Dendritic cell treated with granulocyte-macrophage colony-stimulating factor and Interleukin-4, amounts not matched to agents 40 ng/mL and 50 ng/mL, for 4 days (primary cell): ENCODE results near the gene NBPF26.
"Not testable (repeated sequence)": the region's sequence is repeated elsewhere in the genome, so short reads cannot be mapped to it uniquely, and the experiment has no call there.

Experiments
- H3K27ac Mint-ChIP-seq: one replicate; pipeline ENCODE4 v1.8.0; 2022; ENCODE audit warnings: mild to moderate bottlenecking, mixed read lengths
- H3K27me3 Mint-ChIP-seq: one replicate; pipeline ENCODE4 v1.8.0; 2022; ENCODE audit warnings: mild to moderate bottlenecking, mixed read lengths
- H3K36me3 Mint-ChIP-seq: one replicate; pipeline ENCODE4 v1.8.0; 2022; ENCODE audit warnings: low read depth, mixed read lengths
- H3K4me1 Mint-ChIP-seq: one replicate; pipeline ENCODE4 v1.8.0; 2022; ENCODE audit warnings: low read depth, mixed read lengths
- H3K4me3 Mint-ChIP-seq: one replicate; pipeline ENCODE4 v1.8.0; 2022; ENCODE audit warnings: mild to moderate bottlenecking, moderate library complexity, mixed read lengths
- H3K9me3 Mint-ChIP-seq: one replicate; pipeline ENCODE4 v1.8.0; 2022; ENCODE audit warnings: mixed read lengths
- intact Hi-C: fragments of 100-400 bp; cut with micrococcal nuclease; formaldehyde crosslinking; loops from one replicate; pipeline ENCODE4 v1.15.0; 2022

NBPF26 gene

DNA sequence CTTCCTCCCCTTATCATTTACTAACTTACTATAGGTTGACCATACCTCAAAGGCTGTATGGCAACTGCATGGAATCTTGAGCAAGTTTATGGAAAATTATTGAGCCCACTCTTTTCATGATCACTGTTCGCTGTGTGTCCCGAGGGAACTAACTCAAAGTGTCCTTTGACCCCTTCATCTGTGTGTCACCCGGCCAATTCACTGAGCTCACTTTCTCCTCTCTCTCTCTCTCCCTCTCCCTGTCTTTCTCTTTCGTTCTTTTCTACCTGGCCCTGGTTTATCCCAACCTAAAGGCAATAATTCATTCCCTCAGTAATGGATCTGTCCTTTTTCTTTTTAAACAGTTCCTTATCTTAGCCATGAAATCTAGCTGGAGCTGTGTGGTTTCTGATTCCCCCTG lies 102.9 kb downstream of the NBPF26 start:
- H3K27me3 Mint-ChIP-seq, H3K9me3 Mint-ChIP-seq, H3K4me3 Mint-ChIP-seq, H3K36me3 Mint-ChIP-seq, intact Hi-C loops, H3K4me1 Mint-ChIP-seq, H3K27ac Mint-ChIP-seq: not testable (repeated sequence)

DNA sequence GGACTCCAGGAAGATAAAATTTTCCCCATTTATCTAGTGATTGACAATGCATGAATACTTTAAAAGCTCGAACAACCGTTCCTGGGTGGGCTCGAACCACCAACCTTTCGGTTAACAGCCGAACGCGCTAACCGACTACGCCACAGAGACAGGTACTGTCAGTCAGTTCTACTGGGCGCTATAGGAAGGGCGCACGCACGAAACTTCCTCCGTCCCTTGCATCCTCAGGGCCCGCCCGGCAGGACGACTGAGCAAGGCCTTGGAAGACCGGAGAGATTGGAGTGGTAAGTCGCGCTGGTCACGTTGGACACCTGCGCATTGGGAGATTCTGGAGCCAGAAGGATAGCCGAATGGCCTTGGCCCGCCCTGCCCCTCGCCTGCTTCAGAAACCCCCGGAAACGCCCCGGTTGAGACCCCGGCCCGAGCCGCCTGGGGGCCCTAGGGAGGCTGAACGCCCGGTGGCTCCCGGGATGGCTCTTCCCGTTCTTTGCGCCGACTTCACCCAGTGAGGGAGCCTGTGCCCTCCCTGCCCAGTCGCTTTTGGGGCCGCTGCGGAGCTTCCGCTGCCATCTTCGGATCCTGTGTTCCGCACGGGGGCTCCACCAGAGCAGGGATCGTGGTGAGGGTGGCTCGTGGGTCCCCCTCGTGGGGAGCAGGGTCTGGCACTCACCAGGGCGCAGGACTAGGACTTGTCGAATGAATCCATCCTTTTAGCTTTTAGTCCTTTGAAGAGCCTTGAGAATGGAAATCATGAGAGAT lies 120.6 kb downstream of the NBPF26 start:
- H3K36me3 Mint-ChIP-seq, H3K4me1 Mint-ChIP-seq, intact Hi-C loops, H3K27me3 Mint-ChIP-seq, H3K9me3 Mint-ChIP-seq, H3K27ac Mint-ChIP-seq: not testable (repeated sequence)
- H3K4me3 Mint-ChIP-seq: peak overlapping the region; percentile 60

DNA sequence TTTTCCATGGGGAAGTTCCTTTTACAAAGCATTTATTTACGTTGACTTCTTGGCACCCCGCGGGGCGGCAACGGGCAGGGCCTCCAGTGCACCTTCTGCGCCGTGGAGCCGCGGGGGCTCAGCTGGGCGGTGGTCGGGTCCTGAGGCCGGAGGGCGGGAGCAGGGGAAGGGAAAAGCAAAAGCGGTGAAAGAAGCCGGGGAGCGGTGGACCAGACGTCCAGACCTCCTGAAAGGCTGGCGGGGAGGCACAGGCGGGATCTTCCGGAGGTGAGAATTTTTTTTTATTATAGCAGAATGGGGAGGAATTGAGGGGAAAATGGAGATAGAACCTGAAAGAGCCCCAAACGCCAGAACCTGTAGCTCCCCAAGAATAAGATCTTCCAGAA lies 121.2 kb downstream of the NBPF26 start:
- H3K36me3 Mint-ChIP-seq, H3K27me3 Mint-ChIP-seq, H3K9me3 Mint-ChIP-seq, H3K27ac Mint-ChIP-seq, intact Hi-C loops, H3K4me1 Mint-ChIP-seq: not testable (repeated sequence)
- H3K4me3 Mint-ChIP-seq: peak overlapping the region; percentile 60

DNA sequence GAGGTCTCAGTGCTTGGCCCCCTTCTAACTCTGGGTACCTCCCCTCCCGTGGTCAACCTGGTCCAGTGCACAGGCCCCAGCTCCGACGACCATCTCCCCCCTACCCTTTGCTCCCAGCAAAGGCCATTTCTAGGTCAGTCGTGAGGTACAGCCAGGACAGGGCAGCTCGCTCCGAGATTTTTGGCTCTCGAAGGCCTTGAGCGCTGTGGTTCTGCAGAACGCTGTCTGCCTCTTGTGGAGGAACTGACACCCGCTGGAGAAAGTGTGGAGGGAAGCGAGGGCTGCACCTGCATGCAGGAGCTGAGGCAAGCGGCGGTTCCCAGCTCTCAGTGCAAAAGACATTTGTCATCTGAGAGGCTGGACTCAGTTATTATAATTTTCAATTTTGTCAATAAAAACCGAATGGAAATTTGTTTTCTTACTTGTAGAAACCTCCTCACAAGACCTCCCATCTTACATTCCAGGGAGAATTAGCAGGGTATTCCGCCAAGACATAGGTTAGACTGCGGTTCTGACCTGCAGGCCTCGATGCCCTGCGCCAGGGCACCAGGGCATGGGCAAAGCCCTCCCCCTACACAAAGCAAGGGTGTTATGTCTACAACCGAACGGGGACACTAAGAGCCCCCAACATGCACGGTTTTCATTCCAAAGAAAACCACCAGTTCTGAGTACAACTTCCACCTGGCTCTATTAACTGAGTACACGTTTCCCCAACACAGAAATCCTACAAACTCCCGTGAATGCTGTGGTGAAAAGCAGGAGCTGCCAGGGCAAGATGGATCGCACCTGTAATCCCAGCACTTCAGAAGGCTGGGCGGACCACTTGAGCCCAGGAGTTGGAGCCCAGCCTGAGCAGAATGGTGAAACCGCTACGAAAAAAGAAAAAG lies 125.9 kb downstream of the NBPF26 start:
- H3K4me3 Mint-ChIP-seq: peak overlapping the region; percentile 71
- H3K27ac Mint-ChIP-seq: peak overlapping the region; percentile 92
- H3K9me3 Mint-ChIP-seq, intact Hi-C loops, H3K27me3 Mint-ChIP-seq, H3K36me3 Mint-ChIP-seq, H3K4me1 Mint-ChIP-seq: not testable (repeated sequence)

DNA sequence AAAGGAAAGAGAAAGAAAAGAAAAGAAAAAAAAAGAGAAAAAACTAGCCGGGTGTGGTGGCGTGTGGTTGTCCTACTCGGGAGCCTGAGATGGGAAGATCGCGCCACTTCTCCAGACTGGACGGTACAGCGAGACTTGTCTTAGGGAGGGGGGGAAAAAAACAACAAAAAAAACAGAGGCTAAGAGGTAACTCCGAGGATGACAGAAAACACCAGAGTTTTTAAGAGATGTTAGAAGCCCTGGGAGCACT lies 126.5 kb downstream of the NBPF26 start:
- H3K27me3 Mint-ChIP-seq, H3K36me3 Mint-ChIP-seq, intact Hi-C loops: not testable (repeated sequence)

DNA sequence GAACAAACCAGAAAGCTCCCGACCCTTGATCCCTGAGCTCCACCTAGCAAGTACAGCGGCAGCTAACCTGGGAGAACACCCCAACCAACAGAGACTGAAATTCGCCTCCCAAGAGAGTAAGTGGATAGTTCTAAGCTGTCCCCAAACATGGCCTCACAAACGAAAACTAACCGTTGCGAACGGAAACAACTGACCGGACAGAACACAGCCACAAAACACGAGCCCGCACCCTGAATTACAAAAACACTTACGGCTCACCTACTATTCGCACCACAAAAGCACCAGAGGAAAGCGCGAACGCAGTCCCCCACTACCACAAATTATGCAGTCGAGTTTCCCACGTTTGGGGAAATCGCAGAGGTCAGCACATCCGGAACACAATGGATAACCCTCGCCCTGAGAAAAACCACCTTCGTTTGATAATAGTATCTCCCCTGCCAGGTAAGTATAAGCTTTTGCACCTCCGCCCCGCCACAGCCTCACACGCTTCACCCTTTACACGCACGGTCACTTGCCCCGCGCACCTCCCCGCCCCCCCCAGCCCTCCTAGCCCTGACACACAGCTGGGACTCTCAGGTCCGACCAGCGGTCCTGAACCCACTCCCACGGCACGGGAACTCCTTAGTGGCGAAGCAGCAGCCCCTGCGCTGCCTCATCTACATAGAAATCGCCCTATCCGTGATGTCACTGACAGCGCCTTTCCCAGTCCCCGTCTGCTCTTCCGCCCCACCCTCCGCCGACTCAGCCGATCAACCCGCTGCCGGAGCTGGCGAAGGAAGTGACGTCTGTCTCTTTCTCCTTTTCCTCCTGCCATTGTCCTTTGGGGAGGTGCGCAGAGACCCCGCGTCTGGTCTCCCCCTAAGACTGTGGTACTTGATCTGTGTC lies 127.0 kb downstream of the NBPF26 start:
- H3K27ac Mint-ChIP-seq: peak overlapping the region; percentile 92
- H3K36me3 Mint-ChIP-seq, H3K4me1 Mint-ChIP-seq, H3K27me3 Mint-ChIP-seq, H3K9me3 Mint-ChIP-seq, intact Hi-C loops: not testable (repeated sequence)
- peak overlapping the region; percentile 71 for H3K4me3 Mint-ChIP-seq

More for the DNA sequence above, 126.5 kb downstream of the NBPF26 start:
- Mint-ChIP-seq H3K27ac (peak overlapping the region; percentile 92), H3K4me3 (peak overlapping the region; percentile 71)
- H3K4me1 Mint-ChIP-seq, H3K9me3 Mint-ChIP-seq: not testable (repeated sequence)

DNA sequence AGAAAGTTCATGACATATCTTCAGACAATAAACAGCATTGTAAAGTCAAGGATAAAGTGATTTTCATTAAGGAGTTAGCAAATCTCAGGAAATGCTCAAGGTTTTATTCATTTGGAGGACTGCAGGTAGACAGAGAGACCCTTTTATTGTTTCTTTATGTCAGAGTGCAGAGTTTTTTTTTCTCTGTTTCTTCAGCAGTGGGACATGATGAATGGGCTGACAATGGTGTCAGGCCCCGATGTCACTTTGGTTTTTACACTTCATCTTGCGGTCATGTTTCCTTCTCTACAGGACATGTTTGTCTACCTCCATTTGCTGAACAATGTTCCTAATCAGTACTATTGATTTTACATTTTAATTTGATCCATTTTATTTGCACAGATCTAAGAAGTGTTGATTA lies 134.4 kb downstream of the NBPF26 start:
- intact Hi-C loops, H3K9me3 Mint-ChIP-seq, H3K4me3 Mint-ChIP-seq, H3K36me3 Mint-ChIP-seq, H3K27me3 Mint-ChIP-seq, H3K27ac Mint-ChIP-seq, H3K4me1 Mint-ChIP-seq: not testable (repeated sequence)

DNA sequence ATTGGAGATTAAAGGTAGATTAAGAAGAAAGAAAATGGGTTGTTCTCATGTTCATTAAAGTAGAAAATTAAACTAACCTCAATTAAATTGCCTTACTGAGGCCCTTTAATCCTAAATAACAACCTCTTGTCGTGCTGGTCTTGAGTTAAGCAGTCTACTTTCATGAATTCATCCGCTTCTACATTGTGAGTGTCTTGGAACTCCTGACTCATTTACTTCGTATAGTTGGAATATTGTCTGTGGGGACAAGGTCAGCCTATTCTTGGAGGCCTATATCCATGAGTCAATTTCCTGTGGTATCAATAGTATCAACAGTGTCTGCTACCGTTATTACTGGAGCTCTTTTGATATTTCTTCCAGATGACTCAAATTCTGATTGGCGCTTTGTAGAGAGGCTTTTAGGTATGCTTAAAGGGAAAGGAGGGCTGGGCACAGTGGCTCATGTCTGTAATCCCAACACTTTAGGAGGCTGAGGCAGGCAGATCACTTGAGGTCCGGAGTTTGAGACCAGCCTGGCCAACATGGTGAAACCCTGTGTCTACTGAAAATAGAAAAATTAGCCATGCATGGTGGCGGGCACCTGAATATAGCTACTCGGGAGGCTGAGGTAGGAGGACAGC lies 136.0 kb downstream of the NBPF26 start:
- H3K4me3 Mint-ChIP-seq, H3K27me3 Mint-ChIP-seq, H3K9me3 Mint-ChIP-seq, H3K36me3 Mint-ChIP-seq, intact Hi-C loops, H3K27ac Mint-ChIP-seq, H3K4me1 Mint-ChIP-seq: not testable (repeated sequence)

DNA sequence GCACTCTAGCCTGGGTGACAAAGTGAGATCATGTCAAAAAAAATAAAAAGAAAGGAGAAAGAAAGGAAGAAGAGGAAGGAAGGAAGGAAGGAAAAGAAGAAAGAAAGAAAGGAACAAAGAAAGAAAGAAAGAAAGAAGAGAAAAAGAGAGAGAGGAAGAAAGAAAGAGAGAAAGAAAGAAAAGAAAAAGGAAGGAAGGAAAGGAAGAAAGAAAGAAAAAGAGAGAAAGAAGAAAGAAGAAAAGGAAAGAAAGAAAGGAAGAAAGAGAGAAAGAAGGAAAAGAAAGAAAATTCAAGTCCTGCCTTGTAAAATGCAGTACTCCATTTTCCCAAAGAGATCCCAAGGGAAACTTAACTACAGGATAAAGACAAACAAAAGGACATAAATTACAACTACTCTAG lies 154.5 kb downstream of the NBPF26 start:
- H3K4me1 Mint-ChIP-seq, H3K27me3 Mint-ChIP-seq, H3K27ac Mint-ChIP-seq, H3K36me3 Mint-ChIP-seq, H3K9me3 Mint-ChIP-seq, H3K4me3 Mint-ChIP-seq, intact Hi-C loops: not testable (repeated sequence)

DNA sequence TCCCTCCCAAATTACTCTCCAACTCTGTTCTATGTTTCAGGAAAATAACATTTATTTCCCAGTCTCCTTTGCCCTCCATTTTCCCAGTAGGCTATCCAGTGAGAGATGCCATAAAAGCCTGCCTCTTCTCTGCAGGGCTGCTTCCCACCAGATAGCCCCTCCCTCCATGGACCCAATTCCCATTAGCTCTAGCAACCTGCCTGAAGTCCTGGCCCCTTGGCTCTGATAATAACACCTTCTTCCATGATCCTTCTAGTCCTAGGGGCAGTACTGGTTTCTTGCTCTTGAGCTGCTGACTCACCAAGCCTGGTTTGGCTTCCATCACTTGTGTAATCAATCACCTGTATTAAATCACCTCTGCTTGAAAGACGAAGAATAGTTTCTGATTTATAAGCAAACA lies 156.3 kb downstream of the NBPF26 start:
- H3K4me3 Mint-ChIP-seq, H3K4me1 Mint-ChIP-seq, H3K27ac Mint-ChIP-seq, H3K36me3 Mint-ChIP-seq, intact Hi-C loops, H3K27me3 Mint-ChIP-seq, H3K9me3 Mint-ChIP-seq: not testable (repeated sequence)

DNA sequence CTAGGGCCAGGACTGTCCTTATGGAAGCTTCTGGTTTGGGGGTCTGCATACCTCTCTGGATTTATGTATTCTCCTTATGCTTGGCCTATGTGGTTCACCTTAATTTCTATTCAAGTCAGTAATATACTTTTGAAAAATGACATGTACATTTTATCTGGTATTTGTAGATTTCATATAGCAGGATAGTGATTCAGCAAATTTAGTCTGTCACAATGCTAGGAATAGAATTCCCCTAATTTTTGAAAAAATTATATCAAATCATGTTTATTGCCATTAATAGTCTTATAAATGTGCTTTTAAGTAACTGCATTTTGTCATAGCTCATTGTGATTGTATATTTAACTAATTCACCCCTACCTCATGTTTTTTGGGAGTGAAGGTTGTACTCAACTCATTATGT lies 158.2 kb downstream of the NBPF26 start:
- H3K27me3 Mint-ChIP-seq, H3K36me3 Mint-ChIP-seq, intact Hi-C loops, H3K4me1 Mint-ChIP-seq, H3K4me3 Mint-ChIP-seq, H3K9me3 Mint-ChIP-seq, H3K27ac Mint-ChIP-seq: not testable (repeated sequence)
